OCI-LY3 (cell line): ENCODE data around the gene SNED1.

Experiments
- EZH2phosphoT487 ChIP-seq: fragments of 200-600 bp; shearing (Covaris generic); IDR thresholded peaks from 2 replicates; pipeline ENCODE4 v1.6.1; 2018; ENCODE audit warnings: antibody characterized with exemption, mixed run types, low read depth
- TF ChIP-seq, protein P1 (sequence below): fragments of 200-600, 300-600 bp; sonication (generic); IDR thresholded peaks from 2 replicates; pipeline ENCODE4 v1.5.1; 2014; ENCODE audit warnings: antibody characterized with exemption, low read length, low read depth

DNA sequence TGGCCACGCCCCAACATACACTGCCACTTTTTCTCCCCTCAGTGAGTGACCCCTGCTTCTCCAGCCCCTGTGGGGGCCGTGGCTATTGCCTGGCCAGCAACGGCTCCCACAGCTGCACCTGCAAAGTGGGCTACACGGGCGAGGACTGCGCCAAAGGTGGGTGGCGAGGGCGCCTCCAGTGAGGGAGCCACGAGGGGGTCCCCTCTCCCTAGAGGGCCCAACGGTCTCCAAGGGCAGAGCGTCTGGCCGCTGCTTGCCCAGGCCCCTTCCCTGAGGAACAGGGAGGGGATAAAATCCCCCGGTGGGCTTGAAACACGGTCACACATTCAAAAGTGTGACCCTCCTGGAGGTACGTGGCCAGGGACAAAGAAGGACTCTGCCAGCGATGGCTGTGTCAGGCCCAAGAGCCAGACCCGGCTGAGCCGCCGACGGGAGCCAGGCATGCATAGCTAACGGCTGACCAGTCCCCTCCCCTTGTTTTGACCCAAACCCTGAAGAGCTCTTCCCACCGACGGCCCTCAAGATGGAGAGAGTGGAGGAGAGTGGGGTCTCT, 66.5 kb downstream of the SNED1 start:
- TF ChIP-seq, protein P1, sequence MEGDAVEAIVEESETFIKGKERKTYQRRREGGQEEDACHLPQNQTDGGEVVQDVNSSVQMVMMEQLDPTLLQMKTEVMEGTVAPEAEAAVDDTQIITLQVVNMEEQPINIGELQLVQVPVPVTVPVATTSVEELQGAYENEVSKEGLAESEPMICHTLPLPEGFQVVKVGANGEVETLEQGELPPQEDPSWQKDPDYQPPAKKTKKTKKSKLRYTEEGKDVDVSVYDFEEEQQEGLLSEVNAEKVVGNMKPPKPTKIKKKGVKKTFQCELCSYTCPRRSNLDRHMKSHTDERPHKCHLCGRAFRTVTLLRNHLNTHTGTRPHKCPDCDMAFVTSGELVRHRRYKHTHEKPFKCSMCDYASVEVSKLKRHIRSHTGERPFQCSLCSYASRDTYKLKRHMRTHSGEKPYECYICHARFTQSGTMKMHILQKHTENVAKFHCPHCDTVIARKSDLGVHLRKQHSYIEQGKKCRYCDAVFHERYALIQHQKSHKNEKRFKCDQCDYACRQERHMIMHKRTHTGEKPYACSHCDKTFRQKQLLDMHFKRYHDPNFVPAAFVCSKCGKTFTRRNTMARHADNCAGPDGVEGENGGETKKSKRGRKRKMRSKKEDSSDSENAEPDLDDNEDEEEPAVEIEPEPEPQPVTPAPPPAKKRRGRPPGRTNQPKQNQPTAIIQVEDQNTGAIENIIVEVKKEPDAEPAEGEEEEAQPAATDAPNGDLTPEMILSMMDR: no peak
- TF ChIP-seq EZH2phosphoT487: no peak
